ENCODE data around the gene CELSR1. TPM values are rescaled to one million over a fixed set of nuclear protein-coding genes. Genes with fewer than 3 reads are reported as not detected.

CELSR1 gene
- polyA plus RNA-seq, 4 donors, result 0.27 to 3.0 (median 1.9) TPM; not detected in 1

GRCh38 chr22:46370584-46371291 is 166.7 kb downstream of the CELSR1 start:
- DNase-seq, result peak; percentile 68 to 76
- peaks cover 0 to 14% of the 10 kb centered on the region in 2 donors for H3K9me3 ChIP-seq (ENCODE audit: control insufficient read depth in 2 of 2, insufficient read depth in 1 of 2, low read depth in 1 of 2, low read length in 1 of 2)
- peak overlapping the region in 1 of 3 donors; percentile 73 for H3K27ac ChIP-seq (ENCODE audit: low read depth in 1 of 3, low read length in 2 of 3)
- peaks cover 3 to 17% (median 5%) of the 10 kb centered on the region in 3 donors for H3K4me1 ChIP-seq (ENCODE audit: control insufficient read depth in 3 of 3, insufficient read depth in 2 of 3, low read depth in 1 of 3, low read length in 2 of 3)
- no peak for FAIRE-seq
- no peaks in the 10 kb centered on the region for H3K27me3 ChIP-seq (ENCODE audit: control insufficient read depth in 3 of 3, insufficient read depth in 3 of 3, low read length in 3 of 3)
- H3K4me3 ChIP-seq (ENCODE audit: low read depth in 1 of 3, low read length in 3 of 3), result no peak overlapping the region
- WGBS, 3 donors, result 15 to 61% (median 41%) methylated on average over 15 of the region's 15 CpGs
- peaks cover 0 to 23% (median 0%) of the 10 kb centered on the region in 3 donors for H3K36me3 ChIP-seq (ENCODE audit: control insufficient read depth in 3 of 3, insufficient read depth in 2 of 3, low read depth in 1 of 3, low read length in 3 of 3)

GRCh38 chr22:46369716-46370583 is 167.5 kb downstream of the CELSR1 start:
- Histone ChIP-seq H3K4me1 (ENCODE audit: control insufficient read depth in 3 of 3, insufficient read depth in 2 of 3, low read depth in 1 of 3, low read length in 2 of 3) (peaks cover 3 to 17% (median 5%) of the 10 kb centered on the region in 3 donors), H3K9me3 (ENCODE audit: control insufficient read depth in 2 of 2, insufficient read depth in 1 of 2, low read depth in 1 of 2, low read length in 1 of 2) (peaks cover 0 to 7% of the 10 kb centered on the region in 2 donors), H3K27ac (ENCODE audit: low read depth in 1 of 3, low read length in 2 of 3) (peak overlapping the region in 1 of 3 donors; percentile 73), H3K27me3 (ENCODE audit: control insufficient read depth in 3 of 3, insufficient read depth in 3 of 3, low read length in 3 of 3) (no peaks in the 10 kb centered on the region), H3K36me3 (ENCODE audit: control insufficient read depth in 3 of 3, insufficient read depth in 2 of 3, low read depth in 1 of 3, low read length in 3 of 3) (peaks cover 0 to 27% (median 0%) of the 10 kb centered on the region in 3 donors), H3K4me3 (ENCODE audit: low read depth in 1 of 3, low read length in 3 of 3) (no peak overlapping the region)
- no peak for DNase-seq
- no peak for FAIRE-seq
- WGBS, 3 donors, result 70 to 80% (median 77%) methylated on average over 25 of the region's 25 CpGs

- DNase-seq (no peak), FAIRE-seq (no peak)
- peaks cover 3 to 17% (median 3%) of the 10 kb centered on the region in 3 donors for H3K4me1 ChIP-seq (ENCODE audit: control insufficient read depth in 3 of 3, insufficient read depth in 2 of 3, low read depth in 1 of 3, low read length in 2 of 3)
- WGBS, 3 donors, result 91 to 92% (median 91%) methylated on average over 31 of the region's 31 CpGs
- peaks cover 0 to 31% (median 0%) of the 10 kb centered on the region in 3 donors for H3K36me3 ChIP-seq (ENCODE audit: control insufficient read depth in 3 of 3, insufficient read depth in 2 of 3, low read depth in 1 of 3, low read length in 3 of 3)
- no peaks in the 10 kb centered on the region for H3K9me3 ChIP-seq (ENCODE audit: control insufficient read depth in 2 of 2, insufficient read depth in 1 of 2, low read depth in 1 of 2, low read length in 1 of 2)
- H3K4me3 ChIP-seq (ENCODE audit: low read depth in 1 of 3, low read length in 3 of 3), result no peak overlapping the region
- H3K27me3 ChIP-seq (ENCODE audit: control insufficient read depth in 3 of 3, insufficient read depth in 3 of 3, low read length in 3 of 3), result no peaks in the 10 kb centered on the region
- no peak overlapping the region for H3K27ac ChIP-seq (ENCODE audit: low read depth in 1 of 3, low read length in 2 of 3)
Measured at GRCh38 chr22:46368871-46369715, 168.3 kb downstream of the CELSR1 start.

- FAIRE-seq (no peak), DNase-seq (no peak)
- Histone ChIP-seq H3K27ac (ENCODE audit: low read depth in 1 of 3, low read length in 2 of 3) (no peak overlapping the region), H3K9me3 (ENCODE audit: control insufficient read depth in 2 of 2, insufficient read depth in 1 of 2, low read depth in 1 of 2, low read length in 1 of 2) (no peaks in the 10 kb centered on the region), H3K36me3 (ENCODE audit: control insufficient read depth in 3 of 3, insufficient read depth in 2 of 3, low read depth in 1 of 3, low read length in 3 of 3) (peaks cover 0 to 36% (median 0%) of the 10 kb centered on the region in 3 donors), H3K27me3 (ENCODE audit: control insufficient read depth in 3 of 3, insufficient read depth in 3 of 3, low read length in 3 of 3) (no peaks in the 10 kb centered on the region), H3K4me3 (ENCODE audit: low read depth in 1 of 3, low read length in 3 of 3) (no peak overlapping the region), H3K4me1 (ENCODE audit: control insufficient read depth in 3 of 3, insufficient read depth in 2 of 3, low read depth in 1 of 3, low read length in 2 of 3) (peaks cover 0 to 17% (median 3%) of the 10 kb centered on the region in 3 donors)
- WGBS, 3 donors, result 81 to 87% (median 85%) methylated on average over 12 of the region's 12 CpGs
Measured at GRCh38 chr22:46368422-46368821, 169.0 kb downstream of the CELSR1 start.

GRCh38 chr22:46367707-46368191 is 169.7 kb downstream of the CELSR1 start:
- no peak for FAIRE-seq
- Histone ChIP-seq H3K27me3 (ENCODE audit: control insufficient read depth in 3 of 3, insufficient read depth in 3 of 3, low read length in 3 of 3) (no peaks in the 10 kb centered on the region), H3K36me3 (ENCODE audit: control insufficient read depth in 3 of 3, insufficient read depth in 2 of 3, low read depth in 1 of 3, low read length in 3 of 3) (peaks cover 0 to 40% (median 0%) of the 10 kb centered on the region in 3 donors), H3K4me3 (ENCODE audit: low read depth in 1 of 3, low read length in 3 of 3) (no peak overlapping the region), H3K4me1 (ENCODE audit: control insufficient read depth in 3 of 3, insufficient read depth in 2 of 3, low read depth in 1 of 3, low read length in 2 of 3) (peaks cover 0 to 22% (median 3%) of the 10 kb centered on the region in 3 donors), H3K9me3 (ENCODE audit: control insufficient read depth in 2 of 2, insufficient read depth in 1 of 2, low read depth in 1 of 2, low read length in 1 of 2) (no peaks in the 10 kb centered on the region), H3K27ac (ENCODE audit: low read depth in 1 of 3, low read length in 2 of 3) (no peak overlapping the region)
- 29 to 41% (median 35%) methylated on average over 12 to 19 of the region's 19 CpGs for WGBS, 3 donors
- peak; percentile 74 to 83 for DNase-seq

GRCh38 chr22:46366801-46367706 is 170.4 kb downstream of the CELSR1 start:
- no peaks in the 10 kb centered on the region for H3K9me3 ChIP-seq (ENCODE audit: control insufficient read depth in 2 of 2, insufficient read depth in 1 of 2, low read depth in 1 of 2, low read length in 1 of 2)
- no peak for FAIRE-seq
- peak in 1 of 2 donors; percentile 24 for DNase-seq
- WGBS, 3 donors, result 36 to 73% (median 42%) methylated on average over 44 to 45 of the region's 45 CpGs
- peaks cover 0 to 27% (median 5%) of the 10 kb centered on the region in 3 donors for H3K4me1 ChIP-seq (ENCODE audit: control insufficient read depth in 3 of 3, insufficient read depth in 2 of 3, low read depth in 1 of 3, low read length in 2 of 3)
- H3K27ac ChIP-seq (ENCODE audit: low read depth in 1 of 3, low read length in 2 of 3), result no peak overlapping the region
- H3K36me3 ChIP-seq (ENCODE audit: control insufficient read depth in 3 of 3, insufficient read depth in 2 of 3, low read depth in 1 of 3, low read length in 3 of 3), result peaks cover 0 to 40% (median 0%) of the 10 kb centered on the region in 3 donors
- H3K27me3 ChIP-seq (ENCODE audit: control insufficient read depth in 3 of 3, insufficient read depth in 3 of 3, low read length in 3 of 3), result no peaks in the 10 kb centered on the region
- H3K4me3 ChIP-seq (ENCODE audit: low read depth in 1 of 3, low read length in 3 of 3), result no peak overlapping the region

GRCh38 chr22:46366327-46366731 is 171.1 kb downstream of the CELSR1 start:
- H3K36me3 ChIP-seq (ENCODE audit: control insufficient read depth in 3 of 3, insufficient read depth in 2 of 3, low read depth in 1 of 3, low read length in 3 of 3), result peaks cover 0 to 40% (median 0%) of the 10 kb centered on the region in 3 donors
- H3K27me3 ChIP-seq (ENCODE audit: control insufficient read depth in 3 of 3, insufficient read depth in 3 of 3, low read length in 3 of 3), result no peaks in the 10 kb centered on the region
- H3K9me3 ChIP-seq (ENCODE audit: control insufficient read depth in 2 of 2, insufficient read depth in 1 of 2, low read depth in 1 of 2, low read length in 1 of 2), result no peaks in the 10 kb centered on the region
- WGBS, 3 donors, result 66 to 87% (median 84%) methylated on average over 14 to 19 of the region's 19 CpGs
- peaks cover 0 to 30% (median 9%) of the 10 kb centered on the region in 3 donors for H3K4me1 ChIP-seq (ENCODE audit: control insufficient read depth in 3 of 3, insufficient read depth in 2 of 3, low read depth in 1 of 3, low read length in 2 of 3)
- no peak overlapping the region for H3K4me3 ChIP-seq (ENCODE audit: low read depth in 1 of 3, low read length in 3 of 3)
- H3K27ac ChIP-seq (ENCODE audit: low read depth in 1 of 3, low read length in 2 of 3), result no peak overlapping the region
- DNase-seq (no peak), FAIRE-seq (no peak)

All from small intestine (tissue), 7 donors.